Trophoblast cell (in vitro differentiated cells and primary cell): ENCODE results near the gene PHAF1.
"Not testable (repeated sequence)": the region's sequence is repeated elsewhere in the genome, so short reads cannot be mapped to it uniquely, and the experiment has no call there.

ENCODE experiments used
- DNase-seq, 2 donors: peaks; one replicate each; pipeline ENCODE4 v3.0.0-alpha.2; 2016
- H2AFZ ChIP-seq: 2 replicates; pipeline ENCODE4 v1.6.1; 2013; ENCODE audit warnings: low read length, moderate library complexity, mild to moderate bottlenecking; ENCODE audit not compliant: insufficient read depth, poor library complexity
- H2AK5ac ChIP-seq: 2 replicates; pipeline ENCODE4 v1.6.1; 2013; ENCODE audit warnings: mild to moderate bottlenecking, low read length
- H2BK120ac ChIP-seq: 2 replicates; pipeline ENCODE4 v1.6.1; 2013; ENCODE audit warnings: low read length, mild to moderate bottlenecking, moderate library complexity; ENCODE audit not compliant: insufficient read depth, poor library complexity
- H2BK12ac ChIP-seq: 2 replicates; pipeline ENCODE4 v1.6.1; 2013; ENCODE audit warnings: mild to moderate bottlenecking, low read length, moderate library complexity
- H2BK5ac ChIP-seq: 2 replicates; pipeline ENCODE4 v1.6.1; 2013; ENCODE audit warnings: low read length, low read depth, moderate library complexity, mild to moderate bottlenecking; ENCODE audit not compliant: poor library complexity
- H3K14ac ChIP-seq: 2 replicates; pipeline ENCODE4 v1.6.1; 2013; ENCODE audit warnings: mild to moderate bottlenecking, low read length
- H3K18ac ChIP-seq: 2 replicates; pipeline ENCODE4 v1.6.1; 2013; ENCODE audit warnings: mild to moderate bottlenecking, low read length
- H3K23ac ChIP-seq: 2 replicates; pipeline ENCODE4 v1.6.1; 2013; ENCODE audit warnings: low read length
- H3K27ac ChIP-seq: 2 replicates; pipeline ENCODE4 v1.5.1; 2013; ENCODE audit warnings: low read depth, mild to moderate bottlenecking, inconsistent platforms, low read length, moderate library complexity
- H3K27me3 ChIP-seq: 2 replicates; pipeline ENCODE4 v1.6.1; 2013; ENCODE audit warnings: inconsistent platforms, mild to moderate bottlenecking, low read length, moderate library complexity; ENCODE audit not compliant: insufficient read depth
- H3K36me3 ChIP-seq, 2 experiments: 1 replicate in 1 of 2; 2 replicates in 1 of 2; pipeline ENCODE4 v1.6.1; 2013; ENCODE audit warnings: low read length in 2 of 2, mild to moderate bottlenecking in 2 of 2, moderate library complexity in 1 of 2; ENCODE audit not compliant: insufficient read depth in 2 of 2, control insufficient read depth in 1 of 2
- H3K4ac ChIP-seq: 2 replicates; pipeline ENCODE4 v1.6.1; 2013; ENCODE audit warnings: low read depth, mild to moderate bottlenecking, low read length, moderate library complexity
- H3K4me1 ChIP-seq, 2 experiments: 1 replicate in 1 of 2; 2 replicates in 1 of 2; pipeline ENCODE4 v1.6.1; 2013; ENCODE audit warnings: low read length in 2 of 2, mild to moderate bottlenecking in 2 of 2, moderate library complexity in 1 of 2; ENCODE audit not compliant: insufficient read depth in 2 of 2, control insufficient read depth in 1 of 2
- H3K4me2 ChIP-seq: 2 replicates; pipeline ENCODE4 v1.6.1; 2013; ENCODE audit warnings: inconsistent platforms, mild to moderate bottlenecking, low read length, moderate library complexity
- H3K4me3 ChIP-seq: 2 replicates; pipeline ENCODE4 v1.5.1; 2013; ENCODE audit warnings: mild to moderate bottlenecking, low read depth, low read length, inconsistent platforms
- H3K79me1 ChIP-seq: one replicate; pipeline ENCODE4 v1.6.1; 2013; ENCODE audit warnings: low read length
- H3K79me2 ChIP-seq: 2 replicates; pipeline ENCODE4 v1.6.1; 2013; ENCODE audit warnings: low read length, mild to moderate bottlenecking; ENCODE audit not compliant: control insufficient read depth, insufficient read depth, poor library complexity
- H3K9ac ChIP-seq: 2 replicates; pipeline ENCODE4 v1.6.1; 2013; ENCODE audit warnings: mild to moderate bottlenecking, low read length
- H3K9me3 ChIP-seq: 2 replicates; pipeline ENCODE4 v1.6.1; 2013; ENCODE audit warnings: low read depth, mild to moderate bottlenecking, control low read depth, inconsistent platforms, low read length; ENCODE audit not compliant: insufficient read depth
- H4K12ac ChIP-seq: 2 replicates; pipeline ENCODE4 v1.6.1; 2013; ENCODE audit warnings: low read depth, mild to moderate bottlenecking, low read length, moderate library complexity
- H4K8ac ChIP-seq: 2 replicates; pipeline ENCODE4 v1.6.1; 2013; ENCODE audit warnings: low read depth, mild to moderate bottlenecking, low read length, moderate library complexity
- H4K91ac ChIP-seq: one replicate; pipeline ENCODE4 v1.6.1; 2013; ENCODE audit warnings: low read depth, mild to moderate bottlenecking, low read length, moderate library complexity
- WGBS: extraction: QIAGEN DNeasy Blood & Tissue Kit; methylation state at CpG from one replicate; pipeline ENCODE4 v1.1.7; 2013; ENCODE audit warnings: missing lambda C conversion rate; ENCODE audit not compliant: insufficient read length, insufficient coverage; ENCODE audit errors: extremely low coverage; 5-methylcytosine and 5-hydroxymethylcytosine counted together

Gene PHAF1

DNA sequence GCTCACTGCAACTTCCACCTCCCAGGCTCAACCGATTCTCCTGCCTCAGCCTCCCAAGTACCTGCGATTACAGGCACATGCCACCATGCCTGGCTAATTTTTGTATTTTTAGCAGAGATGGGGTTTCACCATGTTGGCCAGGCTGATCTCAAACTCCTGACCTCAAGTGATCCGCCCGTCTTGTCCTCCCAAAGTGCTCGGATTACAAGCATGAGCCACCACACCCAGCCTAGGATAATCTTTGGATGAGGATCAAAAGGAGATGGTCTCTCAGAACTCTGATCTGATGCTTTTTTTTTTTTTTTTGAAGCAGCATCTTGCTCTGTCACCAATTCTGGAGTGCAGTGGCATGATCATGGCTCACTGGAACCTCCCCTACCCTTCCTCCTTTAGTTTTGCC is 13.1 kb downstream of the PHAF1 start:
- WGBS = no CpG with 5 or more reads among the region's 5 CpGs
- not testable (repeated sequence) for H4K12ac ChIP-seq

DNA sequence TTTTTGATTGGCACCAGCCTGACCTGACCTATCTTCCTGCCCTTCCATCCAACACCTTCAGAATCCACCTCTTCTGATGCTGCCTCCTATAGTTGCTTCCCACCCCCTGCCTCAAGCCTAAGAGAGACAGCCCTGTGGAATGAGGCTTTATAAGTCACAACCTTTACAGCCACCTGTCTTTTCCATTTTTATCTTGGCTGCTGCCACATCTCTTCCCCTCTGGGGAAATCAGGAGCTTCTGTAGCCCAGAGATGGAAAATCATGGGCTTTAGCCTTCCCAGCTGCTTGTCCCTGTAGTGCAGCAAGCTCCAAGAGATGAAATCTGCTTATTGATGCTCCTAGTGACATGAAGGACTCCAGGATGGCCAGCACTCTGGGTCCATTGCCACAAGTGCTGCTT is 18.7 kb downstream of the PHAF1 start:
- no peak overlapping the region for H3K27ac ChIP-seq
- no peaks in the 10 kb centered on the region for H3K79me1 ChIP-seq
- H2AFZ ChIP-seq = no peak overlapping the region
- H4K91ac ChIP-seq = no peak overlapping the region
- H3K4ac ChIP-seq = no peak overlapping the region
- H3K14ac ChIP-seq = no peak overlapping the region
- H3K79me2 ChIP-seq = no peaks in the 10 kb centered on the region
- no peak overlapping the region for H4K8ac ChIP-seq
- no peak overlapping the region for H3K18ac ChIP-seq
- DNase-seq = no peak
- no peak overlapping the region for H3K9ac ChIP-seq
- no peak overlapping the region for H2BK120ac ChIP-seq
- no peak overlapping the region for H3K4me3 ChIP-seq
- H3K4me1 ChIP-seq = no peaks in the 10 kb centered on the region
- no peak overlapping the region for H2BK5ac ChIP-seq
- H2BK12ac ChIP-seq = no peak overlapping the region
- no peak overlapping the region for H3K23ac ChIP-seq
- no peaks in the 10 kb centered on the region for H3K9me3 ChIP-seq
- H3K27me3 ChIP-seq = no peaks in the 10 kb centered on the region
- no peak overlapping the region for H3K4me2 ChIP-seq
- H4K12ac ChIP-seq = no peak overlapping the region
- no peak overlapping the region for H2AK5ac ChIP-seq
- peaks cover 14 to 22% of the 10 kb centered on the region in 2 experiments for H3K36me3 ChIP-seq

More for the DNA sequence above, 13.1 kb downstream of the PHAF1 start:
- not testable (repeated sequence) for H3K27ac ChIP-seq, H3K4me1 ChIP-seq, H3K14ac ChIP-seq, H2BK120ac ChIP-seq, H2AK5ac ChIP-seq, H3K79me1 ChIP-seq, DNase-seq, H2BK5ac ChIP-seq, H2BK12ac ChIP-seq, H3K9ac ChIP-seq, H4K91ac ChIP-seq, H3K4me2 ChIP-seq, H3K79me2 ChIP-seq, H3K23ac ChIP-seq, H3K9me3 ChIP-seq, H2AFZ ChIP-seq, H3K4ac ChIP-seq, H3K18ac ChIP-seq, H3K27me3 ChIP-seq, H4K8ac ChIP-seq, H3K4me3 ChIP-seq
- H3K36me3 ChIP-seq = peaks cover 22 to 23% of the 10 kb centered on the region in 2 experiments

DNA sequence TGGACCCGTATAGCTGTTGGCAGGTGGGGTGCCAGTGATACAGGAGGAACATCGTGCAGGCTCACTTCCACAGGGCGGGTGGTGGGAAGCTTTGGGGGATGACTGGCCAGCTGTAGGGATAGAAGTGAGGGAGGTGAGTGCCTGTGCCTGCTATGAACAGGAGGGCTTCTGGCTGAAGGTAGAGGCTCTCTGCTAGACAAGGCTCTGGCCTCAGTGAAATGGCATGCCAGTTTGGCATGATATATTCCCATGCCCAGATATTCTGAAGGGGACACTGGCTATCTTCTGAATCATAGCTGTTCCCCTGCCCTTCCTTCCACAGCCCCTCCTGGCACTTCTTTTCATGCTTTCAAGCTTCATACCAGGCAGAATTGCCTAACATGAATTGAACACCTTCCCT is 19.1 kb downstream of the PHAF1 start:
- H3K23ac ChIP-seq = no peak overlapping the region
- no peak overlapping the region for H3K4me3 ChIP-seq
- H3K27me3 ChIP-seq = no peaks in the 10 kb centered on the region
- no peak overlapping the region for H3K14ac ChIP-seq
- no peak overlapping the region for H2AK5ac ChIP-seq
- no peaks in the 10 kb centered on the region for H3K79me1 ChIP-seq
- no peak for DNase-seq
- H3K79me2 ChIP-seq = no peaks in the 10 kb centered on the region
- no peak overlapping the region for H4K12ac ChIP-seq
- H2BK120ac ChIP-seq = no peak overlapping the region
- H3K27ac ChIP-seq = no peak overlapping the region
- H4K8ac ChIP-seq = no peak overlapping the region
- no peak overlapping the region for H4K91ac ChIP-seq
- H3K4me2 ChIP-seq = no peak overlapping the region
- no peak overlapping the region for H3K18ac ChIP-seq
- peaks cover 13 to 23% of the 10 kb centered on the region in 2 experiments for H3K36me3 ChIP-seq
- H2BK5ac ChIP-seq = no peak overlapping the region
- no peak overlapping the region for H3K4ac ChIP-seq
- no CpG with 5 or more reads among the region's 3 CpGs for WGBS
- no peak overlapping the region for H2AFZ ChIP-seq
- no peaks in the 10 kb centered on the region for H3K9me3 ChIP-seq
- no peak overlapping the region for H3K9ac ChIP-seq
- no peaks in the 10 kb centered on the region for H3K4me1 ChIP-seq
- H2BK12ac ChIP-seq = no peak overlapping the region

DNA sequence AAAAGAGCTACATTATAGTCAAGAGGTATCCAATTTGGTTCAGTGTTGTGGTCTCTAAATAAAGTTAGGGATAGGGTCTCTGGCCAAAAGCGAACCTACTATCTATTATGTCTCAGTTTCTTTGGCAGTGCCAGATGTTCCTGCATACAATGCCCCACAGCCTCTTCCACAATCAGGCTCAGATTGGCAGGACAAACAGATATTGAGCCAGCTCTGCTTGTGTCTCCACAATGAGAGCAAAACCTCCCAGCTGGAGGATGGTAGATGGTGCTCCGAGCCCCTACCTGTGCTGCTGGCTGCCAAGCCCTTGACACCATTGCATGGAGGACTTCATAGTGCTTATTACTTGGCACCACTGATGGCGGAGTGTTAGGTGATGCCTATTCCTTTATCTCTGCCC is 19.7 kb downstream of the PHAF1 start:
- H2BK5ac ChIP-seq = no peak overlapping the region
- H2AFZ ChIP-seq = no peak overlapping the region
- no peak overlapping the region for H3K4me3 ChIP-seq
- H3K36me3 ChIP-seq = peaks cover 17 to 26% of the 10 kb centered on the region in 2 experiments
- H3K27me3 ChIP-seq = no peaks in the 10 kb centered on the region
- H3K27ac ChIP-seq = no peak overlapping the region
- no peaks in the 10 kb centered on the region for H3K4me1 ChIP-seq
- no peak overlapping the region for H4K8ac ChIP-seq
- H3K9me3 ChIP-seq = no peaks in the 10 kb centered on the region
- no peak overlapping the region for H3K14ac ChIP-seq
- H3K18ac ChIP-seq = no peak overlapping the region
- WGBS = no CpG with 5 or more reads among the region's 3 CpGs
- H3K4ac ChIP-seq = no peak overlapping the region
- H3K79me1 ChIP-seq = no peaks in the 10 kb centered on the region
- H3K79me2 ChIP-seq = no peaks in the 10 kb centered on the region
- H3K23ac ChIP-seq = no peak overlapping the region
- H4K12ac ChIP-seq = no peak overlapping the region
- H2BK120ac ChIP-seq = no peak overlapping the region
- no peak for DNase-seq
- H3K4me2 ChIP-seq = no peak overlapping the region
- H3K9ac ChIP-seq = no peak overlapping the region
- no peak overlapping the region for H2AK5ac ChIP-seq
- H4K91ac ChIP-seq = no peak overlapping the region
- H2BK12ac ChIP-seq = no peak overlapping the region
